Testis (tissue), 2 donors: ENCODE results near the gene PRSS33.

Experiments used
- POLR2A ChIP-seq: fragments of 450-650 bp; IDR thresholded peaks from one replicate; pipeline ENCODE4 v1.6.1; 2017; ENCODE audit warnings: antibody characterized with exemption, mild to moderate bottlenecking, moderate library complexity
- TF ChIP-seq, protein P1 (sequence below), 3 experiments: fragments of 450-650 bp in 2 of 3; fragments of 200-600 bp in 1 of 3; sonication (generic) in 1 of 3; IDR thresholded peaks; one replicate each; pipeline ENCODE4 v1.5.1; 2016 to 2019; ENCODE audit warnings: antibody characterized with exemption in 3 of 3, mild to moderate bottlenecking in 2 of 3, moderate library complexity in 1 of 3

DNA sequence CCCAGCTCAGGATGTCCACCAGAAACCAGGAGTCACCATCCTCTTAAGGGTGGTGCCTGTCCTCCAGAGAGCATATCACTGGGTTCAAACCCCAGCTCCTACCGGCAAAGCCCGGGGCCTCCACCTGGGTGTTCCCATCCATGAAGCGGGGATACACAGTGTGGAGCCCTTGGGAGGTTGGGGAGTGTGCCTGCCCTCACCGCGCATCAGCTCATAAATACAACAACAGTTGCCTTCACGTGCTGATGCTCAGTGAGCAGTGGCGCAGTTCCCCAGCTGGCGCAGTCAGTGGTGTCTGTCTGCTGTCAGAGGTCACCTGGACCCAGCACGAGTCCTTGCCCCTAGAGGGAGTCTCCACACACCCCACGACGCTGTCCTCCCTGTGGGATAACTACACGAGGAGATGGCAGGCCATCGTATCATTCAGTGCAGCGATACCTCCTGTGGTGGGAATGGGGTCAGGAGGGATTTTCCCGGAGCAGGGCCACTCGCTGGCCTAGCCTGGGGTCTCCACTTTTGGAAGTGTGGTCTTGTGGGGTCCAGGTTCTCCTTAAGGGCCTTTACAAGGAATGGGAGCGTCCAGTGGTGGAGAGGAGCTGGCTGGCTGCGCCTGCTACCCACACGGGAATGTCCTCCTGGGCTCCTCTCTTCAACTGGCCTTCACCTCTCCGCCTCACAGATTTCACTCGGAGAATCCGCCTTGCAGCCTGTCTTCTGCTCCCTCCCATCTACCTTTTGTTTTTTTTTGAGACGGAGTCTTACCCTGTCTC is 8.0 kb downstream of the PRSS33 start:
- TF ChIP-seq, protein P1, sequence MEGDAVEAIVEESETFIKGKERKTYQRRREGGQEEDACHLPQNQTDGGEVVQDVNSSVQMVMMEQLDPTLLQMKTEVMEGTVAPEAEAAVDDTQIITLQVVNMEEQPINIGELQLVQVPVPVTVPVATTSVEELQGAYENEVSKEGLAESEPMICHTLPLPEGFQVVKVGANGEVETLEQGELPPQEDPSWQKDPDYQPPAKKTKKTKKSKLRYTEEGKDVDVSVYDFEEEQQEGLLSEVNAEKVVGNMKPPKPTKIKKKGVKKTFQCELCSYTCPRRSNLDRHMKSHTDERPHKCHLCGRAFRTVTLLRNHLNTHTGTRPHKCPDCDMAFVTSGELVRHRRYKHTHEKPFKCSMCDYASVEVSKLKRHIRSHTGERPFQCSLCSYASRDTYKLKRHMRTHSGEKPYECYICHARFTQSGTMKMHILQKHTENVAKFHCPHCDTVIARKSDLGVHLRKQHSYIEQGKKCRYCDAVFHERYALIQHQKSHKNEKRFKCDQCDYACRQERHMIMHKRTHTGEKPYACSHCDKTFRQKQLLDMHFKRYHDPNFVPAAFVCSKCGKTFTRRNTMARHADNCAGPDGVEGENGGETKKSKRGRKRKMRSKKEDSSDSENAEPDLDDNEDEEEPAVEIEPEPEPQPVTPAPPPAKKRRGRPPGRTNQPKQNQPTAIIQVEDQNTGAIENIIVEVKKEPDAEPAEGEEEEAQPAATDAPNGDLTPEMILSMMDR (IDR thresholded peaks at IDR 0.05): no peak
- no peak for TF ChIP-seq POLR2A
